Body of pancreas (tissue), 4 donors: ENCODE results near the gene KCNJ18.
"Not testable (repeated sequence)": the region's sequence is repeated elsewhere in the genome, so short reads cannot be mapped to it uniquely, and the experiment has no call there.

Source experiments
- POLR2A ChIP-seq, 3 donors: fragments of 450-650 bp; IDR thresholded peaks; one replicate each; pipeline ENCODE4 v1.6.1; 2016; ENCODE audit warnings: antibody characterized with exemption in 3 of 3, mild to moderate bottlenecking in 2 of 3
- TF ChIP-seq, protein P1 (sequence below), 7 experiments: fragments of 450-650 bp in 4 of 7; fragments of 200-600 bp in 3 of 7; sonication (generic) in 3 of 7; IDR thresholded peaks; one replicate each; pipeline ENCODE4 v1.5.1; 2016 to 2019; ENCODE audit warnings: antibody characterized with exemption in 7 of 7

- TF ChIP-seq, protein P1, sequence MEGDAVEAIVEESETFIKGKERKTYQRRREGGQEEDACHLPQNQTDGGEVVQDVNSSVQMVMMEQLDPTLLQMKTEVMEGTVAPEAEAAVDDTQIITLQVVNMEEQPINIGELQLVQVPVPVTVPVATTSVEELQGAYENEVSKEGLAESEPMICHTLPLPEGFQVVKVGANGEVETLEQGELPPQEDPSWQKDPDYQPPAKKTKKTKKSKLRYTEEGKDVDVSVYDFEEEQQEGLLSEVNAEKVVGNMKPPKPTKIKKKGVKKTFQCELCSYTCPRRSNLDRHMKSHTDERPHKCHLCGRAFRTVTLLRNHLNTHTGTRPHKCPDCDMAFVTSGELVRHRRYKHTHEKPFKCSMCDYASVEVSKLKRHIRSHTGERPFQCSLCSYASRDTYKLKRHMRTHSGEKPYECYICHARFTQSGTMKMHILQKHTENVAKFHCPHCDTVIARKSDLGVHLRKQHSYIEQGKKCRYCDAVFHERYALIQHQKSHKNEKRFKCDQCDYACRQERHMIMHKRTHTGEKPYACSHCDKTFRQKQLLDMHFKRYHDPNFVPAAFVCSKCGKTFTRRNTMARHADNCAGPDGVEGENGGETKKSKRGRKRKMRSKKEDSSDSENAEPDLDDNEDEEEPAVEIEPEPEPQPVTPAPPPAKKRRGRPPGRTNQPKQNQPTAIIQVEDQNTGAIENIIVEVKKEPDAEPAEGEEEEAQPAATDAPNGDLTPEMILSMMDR (IDR thresholded peaks at IDR 0.05): not testable (repeated sequence)
- TF ChIP-seq POLR2A (IDR thresholded peaks at IDR 0.05): not testable (repeated sequence)
Observed at GRCh38 chr17:21714676-21715075, 22.4 kb downstream of the KCNJ18 start.
